H1 (cell line): ENCODE results near the gene CDYL2. TPM values are rescaled to one million over a fixed set of nuclear protein-coding genes. Genes with fewer than 3 reads are reported as not detected.

Experiments used
- BRCA1 ChIP-seq: IDR thresholded peaks from 2 replicates; pipeline ENCODE4 v1.6.1; 2012; ENCODE audit warnings: low read depth, low read length, improper control_type of control experiment
- CEBPB ChIP-seq: IDR thresholded peaks from 2 replicates; pipeline ENCODE4 v1.6.1; 2012; ENCODE audit warnings: low read depth, low read length
- EGR1 ChIP-seq: IDR thresholded peaks from 2 replicates; pipeline ENCODE4 v1.6.1; 2011; ENCODE audit warnings: low read depth, low read length, borderline replicate concordance
- HDAC2 ChIP-seq, 2 experiments: fragments of 300-600 bp in 1 of 2; sonication (generic) in 1 of 2; IDR thresholded peaks; 2 replicates each; pipeline ENCODE4 v1.6.1; 2011 to 2012; ENCODE audit warnings: low read depth in 2 of 2, low read length in 2 of 2, mild to moderate bottlenecking in 2 of 2, moderate library complexity in 2 of 2, borderline replicate concordance in 1 of 2, inconsistent platforms in 1 of 2
- SUZ12 ChIP-seq: fragments of 200-600 bp; sonication (generic); IDR thresholded peaks from 2 replicates; pipeline ENCODE4 v1.6.1; 2012; ENCODE audit warnings: mild to moderate bottlenecking, inconsistent platforms, low read length, moderate library complexity, mixed read lengths
- polyA plus RNA-seq, 7 experiments: library from polyadenylated mRNA; depleted of rRNA in 3 of 7; stranded (reverse) in 5 of 7; unstranded in 2 of 7; fragments of >200 nt in 5 of 7; fragments of 200-250 nt in 2 of 7; gene quantifications; 1 replicate in 5 of 7; 2 replicates in 1 of 7; 4 replicates in 1 of 7; pipeline versions ENCODE4 v1.2.1 to v1.2.3, GENCODE V29; 2011 to 2013; ENCODE audit warnings: missing spikeins in 2 of 7, mixed read lengths in 2 of 7
- total RNA-seq: library from RNA; stranded (reverse); fragmentation: NEBNext Ultra II Directional; extraction: Animal tissue kit (Norgen Biotek cat#: 25700); gene quantifications from 2 replicates; pipeline ENCODE4 v1.2.1, GENCODE V29; 2021
- TF ChIP-seq, protein P1 (sequence below): fragments of 300-600 bp; sonication (generic); IDR thresholded peaks from 2 replicates; pipeline ENCODE4 v1.7.1; 2012; ENCODE audit warnings: low read length, moderate library complexity, mild to moderate bottlenecking, inconsistent platforms; ENCODE audit not compliant: insufficient replicate concordance
- TF ChIP-seq, protein P2 (sequence below), 3 experiments: IDR thresholded peaks; 1 replicate in 2 of 3; 2 replicates in 1 of 3; pipeline versions ENCODE4 v1.5.1 to v1.6.1; 2011; ENCODE audit warnings: low read length in 3 of 3, mild to moderate bottlenecking in 3 of 3, inconsistent platforms in 2 of 3, low read depth in 1 of 3, moderate library complexity in 1 of 3; ENCODE audit not compliant: insufficient read depth in 1 of 3; ENCODE audit errors: control extremely low read depth in 1 of 3

CDYL2 gene
- total and polyA plus RNA-seq, 2 of the 8 experiments (the other 6 are each of a cell fraction or from before 2014, with no cell fraction given), result 0.33 to 5.3 TPM

DNA sequence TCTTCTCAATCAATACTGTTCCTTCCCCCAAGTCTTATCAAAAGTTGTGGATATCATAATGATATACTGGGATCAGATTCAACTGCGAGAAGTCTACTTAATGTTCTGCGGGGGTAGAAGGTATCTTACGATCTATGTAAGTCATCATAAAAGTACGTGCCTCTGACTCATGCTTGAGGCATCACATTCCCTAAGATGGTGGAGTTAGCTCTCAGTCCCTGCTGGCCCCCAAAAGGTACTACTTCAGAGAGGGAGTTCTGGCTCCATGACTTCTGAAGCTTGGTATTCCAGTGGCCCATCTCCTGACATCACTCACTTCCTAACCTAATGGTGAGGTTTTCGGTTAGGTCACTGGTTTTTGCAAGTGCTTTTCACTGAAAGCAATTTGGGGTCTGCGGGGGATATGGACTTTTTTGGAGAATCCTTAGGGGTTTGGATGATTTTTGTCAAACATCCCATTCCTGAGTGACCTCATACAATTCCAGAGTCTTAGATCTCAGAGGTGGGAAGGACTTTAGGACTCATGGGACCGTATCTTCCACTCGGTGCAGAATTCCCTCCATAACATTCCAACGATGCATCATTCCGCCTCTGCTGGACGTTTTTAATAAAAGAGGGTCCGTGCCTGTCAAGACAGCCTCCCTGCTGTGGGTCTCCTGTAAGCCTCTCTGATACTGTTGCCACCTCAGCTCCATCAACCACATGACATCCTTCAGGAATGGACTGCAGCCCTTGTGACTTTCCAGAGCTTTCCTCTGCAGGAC lies 189.3 kb downstream of the CDYL2 start (continued):
- TF ChIP-seq, protein P1, sequence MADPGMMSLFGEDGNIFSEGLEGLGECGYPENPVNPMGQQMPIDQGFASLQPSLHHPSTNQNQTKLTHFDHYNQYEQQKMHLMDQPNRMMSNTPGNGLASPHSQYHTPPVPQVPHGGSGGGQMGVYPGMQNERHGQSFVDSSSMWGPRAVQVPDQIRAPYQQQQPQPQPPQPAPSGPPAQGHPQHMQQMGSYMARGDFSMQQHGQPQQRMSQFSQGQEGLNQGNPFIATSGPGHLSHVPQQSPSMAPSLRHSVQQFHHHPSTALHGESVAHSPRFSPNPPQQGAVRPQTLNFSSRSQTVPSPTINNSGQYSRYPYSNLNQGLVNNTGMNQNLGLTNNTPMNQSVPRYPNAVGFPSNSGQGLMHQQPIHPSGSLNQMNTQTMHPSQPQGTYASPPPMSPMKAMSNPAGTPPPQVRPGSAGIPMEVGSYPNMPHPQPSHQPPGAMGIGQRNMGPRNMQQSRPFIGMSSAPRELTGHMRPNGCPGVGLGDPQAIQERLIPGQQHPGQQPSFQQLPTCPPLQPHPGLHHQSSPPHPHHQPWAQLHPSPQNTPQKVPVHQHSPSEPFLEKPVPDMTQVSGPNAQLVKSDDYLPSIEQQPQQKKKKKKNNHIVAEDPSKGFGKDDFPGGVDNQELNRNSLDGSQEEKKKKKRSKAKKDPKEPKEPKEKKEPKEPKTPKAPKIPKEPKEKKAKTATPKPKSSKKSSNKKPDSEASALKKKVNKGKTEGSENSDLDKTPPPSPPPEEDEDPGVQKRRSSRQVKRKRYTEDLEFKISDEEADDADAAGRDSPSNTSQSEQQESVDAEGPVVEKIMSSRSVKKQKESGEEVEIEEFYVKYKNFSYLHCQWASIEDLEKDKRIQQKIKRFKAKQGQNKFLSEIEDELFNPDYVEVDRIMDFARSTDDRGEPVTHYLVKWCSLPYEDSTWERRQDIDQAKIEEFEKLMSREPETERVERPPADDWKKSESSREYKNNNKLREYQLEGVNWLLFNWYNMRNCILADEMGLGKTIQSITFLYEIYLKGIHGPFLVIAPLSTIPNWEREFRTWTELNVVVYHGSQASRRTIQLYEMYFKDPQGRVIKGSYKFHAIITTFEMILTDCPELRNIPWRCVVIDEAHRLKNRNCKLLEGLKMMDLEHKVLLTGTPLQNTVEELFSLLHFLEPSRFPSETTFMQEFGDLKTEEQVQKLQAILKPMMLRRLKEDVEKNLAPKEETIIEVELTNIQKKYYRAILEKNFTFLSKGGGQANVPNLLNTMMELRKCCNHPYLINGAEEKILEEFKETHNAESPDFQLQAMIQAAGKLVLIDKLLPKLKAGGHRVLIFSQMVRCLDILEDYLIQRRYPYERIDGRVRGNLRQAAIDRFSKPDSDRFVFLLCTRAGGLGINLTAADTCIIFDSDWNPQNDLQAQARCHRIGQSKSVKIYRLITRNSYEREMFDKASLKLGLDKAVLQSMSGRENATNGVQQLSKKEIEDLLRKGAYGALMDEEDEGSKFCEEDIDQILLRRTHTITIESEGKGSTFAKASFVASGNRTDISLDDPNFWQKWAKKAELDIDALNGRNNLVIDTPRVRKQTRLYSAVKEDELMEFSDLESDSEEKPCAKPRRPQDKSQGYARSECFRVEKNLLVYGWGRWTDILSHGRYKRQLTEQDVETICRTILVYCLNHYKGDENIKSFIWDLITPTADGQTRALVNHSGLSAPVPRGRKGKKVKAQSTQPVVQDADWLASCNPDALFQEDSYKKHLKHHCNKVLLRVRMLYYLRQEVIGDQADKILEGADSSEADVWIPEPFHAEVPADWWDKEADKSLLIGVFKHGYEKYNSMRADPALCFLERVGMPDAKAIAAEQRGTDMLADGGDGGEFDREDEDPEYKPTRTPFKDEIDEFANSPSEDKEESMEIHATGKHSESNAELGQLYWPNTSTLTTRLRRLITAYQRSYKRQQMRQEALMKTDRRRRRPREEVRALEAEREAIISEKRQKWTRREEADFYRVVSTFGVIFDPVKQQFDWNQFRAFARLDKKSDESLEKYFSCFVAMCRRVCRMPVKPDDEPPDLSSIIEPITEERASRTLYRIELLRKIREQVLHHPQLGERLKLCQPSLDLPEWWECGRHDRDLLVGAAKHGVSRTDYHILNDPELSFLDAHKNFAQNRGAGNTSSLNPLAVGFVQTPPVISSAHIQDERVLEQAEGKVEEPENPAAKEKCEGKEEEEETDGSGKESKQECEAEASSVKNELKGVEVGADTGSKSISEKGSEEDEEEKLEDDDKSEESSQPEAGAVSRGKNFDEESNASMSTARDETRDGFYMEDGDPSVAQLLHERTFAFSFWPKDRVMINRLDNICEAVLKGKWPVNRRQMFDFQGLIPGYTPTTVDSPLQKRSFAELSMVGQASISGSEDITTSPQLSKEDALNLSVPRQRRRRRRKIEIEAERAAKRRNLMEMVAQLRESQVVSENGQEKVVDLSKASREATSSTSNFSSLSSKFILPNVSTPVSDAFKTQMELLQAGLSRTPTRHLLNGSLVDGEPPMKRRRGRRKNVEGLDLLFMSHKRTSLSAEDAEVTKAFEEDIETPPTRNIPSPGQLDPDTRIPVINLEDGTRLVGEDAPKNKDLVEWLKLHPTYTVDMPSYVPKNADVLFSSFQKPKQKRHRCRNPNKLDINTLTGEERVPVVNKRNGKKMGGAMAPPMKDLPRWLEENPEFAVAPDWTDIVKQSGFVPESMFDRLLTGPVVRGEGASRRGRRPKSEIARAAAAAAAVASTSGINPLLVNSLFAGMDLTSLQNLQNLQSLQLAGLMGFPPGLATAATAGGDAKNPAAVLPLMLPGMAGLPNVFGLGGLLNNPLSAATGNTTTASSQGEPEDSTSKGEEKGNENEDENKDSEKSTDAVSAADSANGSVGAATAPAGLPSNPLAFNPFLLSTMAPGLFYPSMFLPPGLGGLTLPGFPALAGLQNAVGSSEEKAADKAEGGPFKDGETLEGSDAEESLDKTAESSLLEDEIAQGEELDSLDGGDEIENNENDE, result no peak
- TF ChIP-seq EGR1 (no peak), HDAC2 (IDR thresholded peaks at IDR 0.05; ENCODE audit: borderline replicate concordance in 1 of 2, low read depth in 2 of 2, low read length in 2 of 2) (no peak), CEBPB (no peak), BRCA1 (no peak), SUZ12 (no peak)
- TF ChIP-seq, protein P2, sequence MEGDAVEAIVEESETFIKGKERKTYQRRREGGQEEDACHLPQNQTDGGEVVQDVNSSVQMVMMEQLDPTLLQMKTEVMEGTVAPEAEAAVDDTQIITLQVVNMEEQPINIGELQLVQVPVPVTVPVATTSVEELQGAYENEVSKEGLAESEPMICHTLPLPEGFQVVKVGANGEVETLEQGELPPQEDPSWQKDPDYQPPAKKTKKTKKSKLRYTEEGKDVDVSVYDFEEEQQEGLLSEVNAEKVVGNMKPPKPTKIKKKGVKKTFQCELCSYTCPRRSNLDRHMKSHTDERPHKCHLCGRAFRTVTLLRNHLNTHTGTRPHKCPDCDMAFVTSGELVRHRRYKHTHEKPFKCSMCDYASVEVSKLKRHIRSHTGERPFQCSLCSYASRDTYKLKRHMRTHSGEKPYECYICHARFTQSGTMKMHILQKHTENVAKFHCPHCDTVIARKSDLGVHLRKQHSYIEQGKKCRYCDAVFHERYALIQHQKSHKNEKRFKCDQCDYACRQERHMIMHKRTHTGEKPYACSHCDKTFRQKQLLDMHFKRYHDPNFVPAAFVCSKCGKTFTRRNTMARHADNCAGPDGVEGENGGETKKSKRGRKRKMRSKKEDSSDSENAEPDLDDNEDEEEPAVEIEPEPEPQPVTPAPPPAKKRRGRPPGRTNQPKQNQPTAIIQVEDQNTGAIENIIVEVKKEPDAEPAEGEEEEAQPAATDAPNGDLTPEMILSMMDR (IDR thresholded peaks at IDR 0.05; ENCODE audit: control extremely low read depth in 1 of 3, insufficient read depth in 1 of 3, low read depth in 1 of 3, low read length in 3 of 3), result no peak
- TF ChIP-seq, all 59 proteins: peak for 0
